ENCODE data around the gene FLVCR2. TPM values are rescaled to one million over a fixed set of nuclear protein-coding genes. Genes with fewer than 3 reads are reported as not detected.
A peak's percentile ranks its signal among the peaks of the same experiment; 100 is the strongest.

The FLVCR2 gene
- total and polyA plus RNA-seq, 4 experiments from 2014 or later: 1.9 to 4.1 (median 3.2) TPM

DNA sequence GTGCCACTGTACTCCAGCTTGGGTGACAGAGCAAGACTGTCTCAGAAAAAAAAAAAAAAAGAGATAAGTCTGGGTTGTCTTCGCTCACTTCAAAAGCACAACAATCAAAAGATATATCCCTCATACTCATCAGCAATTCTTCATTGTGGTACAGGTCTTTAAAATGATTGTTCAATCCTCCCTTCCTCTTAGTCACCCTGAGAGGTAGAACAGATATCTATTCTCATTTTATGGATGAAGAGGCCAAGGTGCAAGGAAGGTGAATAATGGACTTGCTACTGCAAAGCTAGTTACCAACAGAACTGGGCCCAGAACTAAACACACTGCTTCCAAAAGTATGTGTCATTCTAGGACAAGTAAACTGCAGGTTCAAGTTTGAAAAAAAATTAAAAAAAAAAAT lies 75.1 kb downstream of the FLVCR2 start:
- Mint-ChIP-seq H3K4me3 (no peak overlapping the region), H3K27me3 (no peaks in the 10 kb centered on the region), H3K4me1 (peaks cover 4 to 13% (median 6%) of the 10 kb centered on the region in 4 donors), H3K36me3 (peaks cover 35 to 76% of the 10 kb centered on the region in 2 donors), H3K9me3 (no peaks in the 10 kb centered on the region), H3K27ac (peak overlapping the region in 1 of 7 donors; percentile 5)
- no peak overlapping the region for H3K4me3 ChIP-seq (ENCODE audit: low read length in 2 of 2)
- H3K4me1 ChIP-seq (ENCODE audit: insufficient read depth, low read length): peaks cover 7% of the 10 kb centered on the region
- H3K9me3 ChIP-seq (ENCODE audit: control insufficient read depth in 1 of 2, low read length in 2 of 2): no peaks in the 10 kb centered on the region
- H3K27ac ChIP-seq (ENCODE audit: low read depth, low read length): no peak overlapping the region
- H3K27me3 ChIP-seq (ENCODE audit: insufficient read depth, low read length): no peaks in the 10 kb centered on the region
- intact Hi-C loops (cut with micrococcal nuclease): no loop called here
- no peak for DNase-seq
- CTCF ChIA-PET (ENCODE audit: partially characterized antibody): interaction anchor here (1.0 to 14.1 kb wide), 21 partner anchors 8 to 1438 kb away, joined by 3 to 388 read pairs (median 6); partner anchors contain the start of gene FLVCR2
- POLR2A ChIA-PET (ENCODE audit: partially characterized antibody): interaction anchor here (0.7 to 4.6 kb wide), 3 partner anchors 76 to 375 kb away, joined by 5 to 30 read pairs (median 6); partner anchors contain the start of genes FLVCR2 and FOS
- H3K36me3 ChIP-seq (ENCODE audit: insufficient read depth, low read length): peaks cover 57% of the 10 kb centered on the region

DNA sequence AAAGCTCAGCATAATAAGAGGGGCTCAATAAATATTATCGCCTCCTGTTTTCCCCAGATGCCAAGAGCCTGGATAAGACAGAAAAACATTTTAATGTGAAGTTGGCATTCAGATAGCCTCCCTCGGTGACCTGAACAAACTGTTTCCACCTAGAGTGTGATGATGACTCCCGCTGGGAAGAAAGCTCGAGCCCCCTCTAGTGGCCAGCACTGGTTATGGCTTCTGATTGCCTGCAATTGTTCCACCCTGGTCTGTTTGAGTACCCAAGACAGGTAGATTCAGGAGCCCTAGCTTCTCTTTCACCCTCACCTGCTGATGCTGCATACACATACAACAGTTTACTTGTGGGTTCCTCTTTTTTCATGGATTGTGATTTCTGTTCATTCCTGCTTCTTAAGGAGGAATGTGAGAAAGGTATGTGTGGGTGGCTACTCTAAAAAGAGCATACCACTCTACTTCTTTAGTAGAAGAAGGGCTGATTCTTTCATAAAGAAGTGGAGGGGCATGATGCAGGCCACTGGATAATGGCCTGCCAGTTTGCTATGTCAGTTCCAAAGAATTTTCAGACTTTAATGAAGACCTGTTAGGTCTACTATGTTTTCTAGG lies 75.8 kb downstream of the FLVCR2 start:
- intact Hi-C loops (cut with micrococcal nuclease): loop anchor here (1.0 kb wide), 3 partner anchors 77 to 347 kb away; no protein-coding TSS in a partner anchor
- H3K4me3 ChIP-seq (ENCODE audit: low read length in 2 of 2): no peak overlapping the region
- H3K27ac ChIP-seq (ENCODE audit: low read depth, low read length): no peak overlapping the region
- peaks cover 56% of the 10 kb centered on the region for H3K36me3 ChIP-seq (ENCODE audit: insufficient read depth, low read length)
- DNase-seq: peak; percentile 71 to 79 (median 74)
- peaks cover 31 to 72% of the 10 kb centered on the region in 2 donors for H3K36me3 Mint-ChIP-seq
- peaks cover 4 to 16% (median 9%) of the 10 kb centered on the region in 4 donors for H3K4me1 Mint-ChIP-seq
- no peak overlapping the region for H3K4me3 Mint-ChIP-seq
- H3K27me3 ChIP-seq (ENCODE audit: insufficient read depth, low read length): no peaks in the 10 kb centered on the region
- no peaks in the 10 kb centered on the region for H3K27me3 Mint-ChIP-seq
- H3K9me3 ChIP-seq (ENCODE audit: control insufficient read depth in 1 of 2, low read length in 2 of 2): no peaks in the 10 kb centered on the region
- CTCF ChIA-PET (ENCODE audit: partially characterized antibody): interaction anchor here (0.7 to 14.1 kb wide), 29 partner anchors 8 to 1437 kb away, joined by 3 to 388 read pairs (median 5); partner anchors contain the start of genes FLVCR2 and IFT43
- POLR2A ChIA-PET (ENCODE audit: partially characterized antibody): interaction anchor here (0.7 to 4.6 kb wide), 3 partner anchors 76 to 375 kb away, joined by 5 to 30 read pairs (median 6); partner anchors contain the start of genes FLVCR2 and FOS
- no peaks in the 10 kb centered on the region for H3K9me3 Mint-ChIP-seq
- H3K4me1 ChIP-seq (ENCODE audit: insufficient read depth, low read length): peaks cover 7% of the 10 kb centered on the region
- peak overlapping the region in 4 of 7 donors; percentile 5 to 53 (median 36) for H3K27ac Mint-ChIP-seq

DNA sequence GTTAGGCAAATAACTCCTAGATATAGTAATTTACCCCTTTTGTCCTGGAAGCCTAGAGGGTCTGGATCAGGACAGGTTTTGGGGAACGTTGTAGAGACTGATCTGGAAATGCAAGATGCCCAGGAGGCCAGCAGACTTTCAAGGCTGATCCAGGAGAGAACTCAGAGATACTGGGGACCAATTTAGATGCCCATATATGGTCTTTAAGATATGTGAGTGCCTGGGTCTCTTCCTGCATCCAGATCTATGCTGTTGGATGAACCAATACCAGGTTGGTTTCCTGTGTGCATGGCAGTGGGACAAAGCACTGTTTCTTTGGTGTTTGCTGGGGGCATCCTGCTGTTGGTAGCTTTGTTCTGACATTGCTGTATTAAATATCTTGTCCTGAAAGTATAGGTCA lies 76.8 kb downstream of the FLVCR2 start:
- no peaks in the 10 kb centered on the region for H3K9me3 ChIP-seq (ENCODE audit: control insufficient read depth in 1 of 2, low read length in 2 of 2)
- ChIA-PET CTCF (ENCODE audit: partially characterized antibody) (interaction anchor here (0.7 to 14.1 kb wide), 24 partner anchors 8 to 346 kb away, joined by 3 to 388 read pairs (median 6); partner anchors contain the start of gene FLVCR2), POLR2A (ENCODE audit: partially characterized antibody) (interaction anchor here (1.6 to 4.6 kb wide), 2 partner anchors 77 to 134 kb away, joined by 6 to 30 read pairs; partner anchors contain the start of gene FLVCR2)
- DNase-seq: no peak
- H3K27me3 ChIP-seq (ENCODE audit: insufficient read depth, low read length): no peaks in the 10 kb centered on the region
- no peak overlapping the region for H3K27ac ChIP-seq (ENCODE audit: low read depth, low read length)
- intact Hi-C loops (cut with micrococcal nuclease): no loop called here
- peaks cover 4 to 23% (median 14%) of the 10 kb centered on the region in 4 donors for H3K4me1 Mint-ChIP-seq
- peak overlapping the region in 1 of 7 donors; percentile 55 for H3K27ac Mint-ChIP-seq
- peaks cover 46% of the 10 kb centered on the region for H3K36me3 ChIP-seq (ENCODE audit: insufficient read depth, low read length)
- no peak overlapping the region for H3K4me3 ChIP-seq (ENCODE audit: low read length in 2 of 2)
- no peaks in the 10 kb centered on the region for H3K27me3 Mint-ChIP-seq
- H3K9me3 Mint-ChIP-seq: no peaks in the 10 kb centered on the region
- no peak overlapping the region for H3K4me3 Mint-ChIP-seq
- H3K4me1 ChIP-seq (ENCODE audit: insufficient read depth, low read length): peaks cover 17% of the 10 kb centered on the region
- H3K36me3 Mint-ChIP-seq: peaks cover 21 to 62% of the 10 kb centered on the region in 2 donors

GRCh38 chr14:75657331-75657730 lies 78.9 kb downstream of the FLVCR2 start:
- Mint-ChIP-seq H3K4me1 (peaks cover 12 to 42% (median 26%) of the 10 kb centered on the region in 4 donors), H3K27ac (peak overlapping the region in 6 of 7 donors; percentile 22 to 78 (median 61)), H3K4me3 (peak overlapping the region in 1 of 8 donors; percentile 17), H3K36me3 (peaks cover 6 to 56% of the 10 kb centered on the region in 2 donors), H3K27me3 (no peaks in the 10 kb centered on the region), H3K9me3 (no peaks in the 10 kb centered on the region)
- Histone ChIP-seq H3K9me3 (ENCODE audit: control insufficient read depth in 1 of 2, low read length in 2 of 2) (no peaks in the 10 kb centered on the region), H3K4me3 (ENCODE audit: low read length in 2 of 2) (no peak overlapping the region), H3K27ac (ENCODE audit: low read depth, low read length) (no peak overlapping the region), H3K36me3 (ENCODE audit: insufficient read depth, low read length) (peaks cover 26% of the 10 kb centered on the region), H3K27me3 (ENCODE audit: insufficient read depth, low read length) (no peaks in the 10 kb centered on the region), H3K4me1 (ENCODE audit: insufficient read depth, low read length) (peaks cover 24% of the 10 kb centered on the region)
- intact Hi-C loops (cut with micrococcal nuclease): no loop called here
- ChIA-PET POLR2A (ENCODE audit: partially characterized antibody) (interaction anchor here (1.0 kb wide), 1 partner anchor 137 kb away, joined by 3 read pairs; no protein-coding TSS in a partner anchor), CTCF (ENCODE audit: partially characterized antibody) (interaction anchor here (0.7 to 14.1 kb wide), 10 partner anchors 8 to 349 kb away, joined by 3 to 388 read pairs (median 4); partner anchors contain the start of genes FLVCR2 and TGFB3)
- DNase-seq: no peak

DNA sequence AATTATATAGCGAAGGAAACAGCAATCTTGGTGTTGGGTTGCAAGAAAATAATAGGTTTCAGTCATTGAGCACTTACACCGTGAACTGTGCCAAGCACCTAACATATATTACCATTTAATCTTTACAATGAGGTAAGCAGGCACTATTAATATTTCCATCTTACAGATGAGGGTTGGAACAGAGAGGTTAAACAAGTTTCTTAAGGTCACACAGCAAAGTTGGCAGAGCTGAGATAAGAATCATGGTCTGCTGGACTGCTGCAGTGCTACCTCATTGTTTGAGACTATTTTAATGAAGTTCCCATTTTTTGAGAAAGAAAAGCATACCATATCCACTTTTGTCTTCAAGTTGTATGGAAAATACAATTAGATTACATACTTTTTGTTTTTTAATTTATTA lies 80.5 kb downstream of the FLVCR2 start:
- H3K27me3 ChIP-seq (ENCODE audit: insufficient read depth, low read length): no peaks in the 10 kb centered on the region
- Mint-ChIP-seq H3K36me3 (peaks cover 2 to 50% of the 10 kb centered on the region in 2 donors), H3K4me1 (peaks cover 13 to 49% (median 28%) of the 10 kb centered on the region in 4 donors), H3K27me3 (no peaks in the 10 kb centered on the region), H3K4me3 (no peak overlapping the region), H3K27ac (peak overlapping the region in 4 of 7 donors; percentile 22 to 76 (median 33)), H3K9me3 (no peaks in the 10 kb centered on the region)
- ChIA-PET CTCF (ENCODE audit: partially characterized antibody) (interaction anchor here (2.0 to 14.1 kb wide), 2 partner anchors 9 to 84 kb away, joined by 5 to 388 read pairs; partner anchors contain the start of gene FLVCR2), POLR2A (ENCODE audit: partially characterized antibody) (interaction anchor here (2.8 kb wide), 1 partner anchor 93 kb away, joined by 8 read pairs; no protein-coding TSS in a partner anchor)
- intact Hi-C loops (cut with micrococcal nuclease): no loop called here
- DNase-seq: no peak
- peaks cover 22% of the 10 kb centered on the region for H3K4me1 ChIP-seq (ENCODE audit: insufficient read depth, low read length)
- H3K9me3 ChIP-seq (ENCODE audit: control insufficient read depth in 1 of 2, low read length in 2 of 2): no peaks in the 10 kb centered on the region
- no peak overlapping the region for H3K4me3 ChIP-seq (ENCODE audit: low read length in 2 of 2)
- H3K36me3 ChIP-seq (ENCODE audit: insufficient read depth, low read length): peaks cover 17% of the 10 kb centered on the region
- H3K27ac ChIP-seq (ENCODE audit: low read depth, low read length): no peak overlapping the region

DNA sequence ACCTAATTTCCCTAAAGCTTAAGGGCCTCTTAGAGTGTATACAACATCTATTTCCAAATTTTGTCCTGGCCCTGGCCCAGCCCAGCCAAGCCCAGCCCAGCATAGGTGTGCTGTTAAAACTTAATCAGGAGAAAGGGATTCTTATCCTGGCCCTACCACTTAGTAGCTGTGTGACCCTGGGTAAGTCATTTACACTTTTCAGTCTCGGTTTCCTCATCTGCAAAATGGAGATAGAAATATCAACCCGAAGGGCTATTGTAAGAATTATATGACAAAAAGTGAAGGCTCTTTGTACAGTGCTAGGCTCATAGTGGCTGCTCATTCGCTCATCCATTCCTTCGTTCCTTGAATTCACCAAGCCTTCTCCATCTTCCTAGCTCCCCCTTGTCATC lies 81.8 kb downstream of the FLVCR2 start:
- peaks cover 20% of the 10 kb centered on the region for H3K4me1 ChIP-seq (ENCODE audit: insufficient read depth, low read length)
- CTCF ChIA-PET (ENCODE audit: partially characterized antibody): interaction anchor here (0.8 to 14.1 kb wide), 4 partner anchors 9 to 99 kb away, joined by 3 to 388 read pairs (median 7); partner anchors contain the start of gene FLVCR2
- DNase-seq: peak in 1 of 5 donors; percentile 1
- H3K4me3 ChIP-seq (ENCODE audit: low read length in 2 of 2): peak overlapping the region; percentile 57 to 95
- no peaks in the 10 kb centered on the region for H3K27me3 ChIP-seq (ENCODE audit: insufficient read depth, low read length)
- Mint-ChIP-seq H3K9me3 (no peaks in the 10 kb centered on the region), H3K36me3 (peaks cover 0 to 37% of the 10 kb centered on the region in 2 donors), H3K4me3 (peak overlapping the region; percentile 93 to 99 (median 96)), H3K27ac (peak overlapping the region; percentile 96 to 99 (median 98)), H3K27me3 (no peaks in the 10 kb centered on the region), H3K4me1 (peaks cover 12 to 44% (median 28%) of the 10 kb centered on the region in 4 donors)
- H3K36me3 ChIP-seq (ENCODE audit: insufficient read depth, low read length): peaks cover 16% of the 10 kb centered on the region
- H3K27ac ChIP-seq (ENCODE audit: low read depth, low read length): peak overlapping the region; percentile 88
- no peaks in the 10 kb centered on the region for H3K9me3 ChIP-seq (ENCODE audit: control insufficient read depth in 1 of 2, low read length in 2 of 2)
- intact Hi-C loops (cut with micrococcal nuclease): loop anchor here (2.0 to 10.0 kb wide), 7 partner anchors 145 to 1357 kb away; partner anchors contain the start of genes ABCD4, GPATCH2L, IFT43 and ISCA2
- POLR2A ChIA-PET (ENCODE audit: partially characterized antibody): interaction anchor here (0.8 to 2.8 kb wide), 9 partner anchors 82 to 534 kb away, joined by 3 to 14 read pairs (median 7); partner anchors contain the start of genes BATF, FLVCR2, NEK9 and TGFB3

Measured in CD4-positive, alpha-beta memory T cell (primary cell).